SK-N-SH (cell line): ENCODE results near the gene IQCE. TPM values are rescaled to one million over a fixed set of nuclear protein-coding genes. Genes with fewer than 3 reads are reported as not detected.

Experiments
- CTCF ChIA-PET: fragments of 300-600, 350-600 bp; formaldehyde crosslinking; extraction: SDS; loops from one replicate; lab custom pipeline; 2021; lab: Yijun Ruan, JAX
- POLR2A ChIA-PET: fragments of 350-600 bp; sonication (Branson Sonifier 250); formaldehyde crosslinking; extraction: SDS; loops from one replicate; lab custom pipeline; 2020; ENCODE audit warnings: antibody characterized with exemption, inconsistent platforms; lab: Yijun Ruan, JAX
- DNase-seq: peaks from one replicate; pipeline ENCODE4 v3.0.0; 2012
- H2AFZ ChIP-seq: fragments of 200-600 bp; sonication (generic); 2 replicates; pipeline ENCODE4 v1.8.1; 2016; ENCODE audit warnings: antibody characterized with exemption, mild to moderate bottlenecking, low read depth
- H3F3A ChIP-seq: fragments of 200-600 bp; sonication (generic); replicated peaks from 2 replicates; pipeline ENCODE3; 2016; ENCODE audit warnings: antibody characterized with exemption, mild to moderate bottlenecking; ENCODE audit not compliant: insufficient read depth
- H3K27ac ChIP-seq, 2 experiments: fragments of 200-500 bp in 1 of 2; fragments of 200-600 bp in 1 of 2; sonication (Bioruptor generic) in 1 of 2; sonication (generic), shearing (Covaris generic) in 1 of 2; 2 replicates each; pipeline versions ENCODE4 v1.5.1 to v1.6.1; 2014 to 2016; ENCODE audit warnings: low read depth in 2 of 2, inconsistent platforms in 1 of 2, low read length in 1 of 2, mild to moderate bottlenecking in 1 of 2, mixed read lengths in 1 of 2
- H3K27me3 ChIP-seq: fragments of 200-600 bp; sonication (generic), shearing (Covaris generic); 2 replicates; pipeline ENCODE4 v1.6.1; 2016; ENCODE audit warnings: mixed run types; ENCODE audit not compliant: insufficient read depth
- H3K36me3 ChIP-seq, 2 experiments: fragments of 200-500 bp in 1 of 2; fragments of 200-600 bp in 1 of 2; sonication (Bioruptor generic) in 1 of 2; sonication (generic) in 1 of 2; replicated peaks in 1 of 2; 2 replicates each; pipeline versions ENCODE3 to v1.5.1; 2014 to 2016; ENCODE audit warnings: low read length in 1 of 2, mild to moderate bottlenecking in 1 of 2; ENCODE audit not compliant: insufficient read depth in 2 of 2, control insufficient read depth in 1 of 2
- H3K4me1 ChIP-seq, 2 experiments: fragments of 200-500 bp in 1 of 2; fragments of 200-600 bp in 1 of 2; sonication (Bioruptor generic) in 1 of 2; sonication (generic), shearing (Covaris generic) in 1 of 2; 2 replicates each; pipeline versions ENCODE4 v1.5.1 to v1.6.1; 2014 to 2016; ENCODE audit warnings: low read depth in 1 of 2, low read length in 1 of 2, mixed run types in 1 of 2; ENCODE audit not compliant: insufficient read depth in 2 of 2, control insufficient read depth in 1 of 2
- H3K4me2 ChIP-seq: fragments of 200-600 bp; sonication (generic), shearing (Covaris generic); 2 replicates; pipeline ENCODE4 v1.6.1; 2017; ENCODE audit warnings: mixed run types
- H3K4me3 ChIP-seq, 2 experiments: fragments of 200-500 bp in 1 of 2; fragments of 200-600 bp in 1 of 2; sonication (Bioruptor generic) in 1 of 2; sonication (generic), shearing (Covaris generic) in 1 of 2; 2 replicates each; pipeline versions ENCODE4 v1.5.1 to v1.8.1; 2014 to 2016; ENCODE audit warnings: low read depth in 2 of 2, inconsistent platforms in 1 of 2, low read length in 1 of 2, mild to moderate bottlenecking in 1 of 2, mixed read lengths in 1 of 2, moderate library complexity in 1 of 2
- H3K79me2 ChIP-seq: fragments of 200-600 bp; sonication (generic); 2 replicates; pipeline ENCODE4 v1.8.1; 2017; ENCODE audit warnings: mild to moderate bottlenecking; ENCODE audit not compliant: insufficient read depth
- H3K9ac ChIP-seq: fragments of 200-600 bp; sonication (generic); 2 replicates; pipeline ENCODE4 v1.6.1; 2017; ENCODE audit warnings: mixed run types
- H3K9me2 ChIP-seq: fragments of 200-600 bp; sonication (generic); 2 replicates; pipeline ENCODE4 v1.6.1; 2017; ENCODE audit warnings: mixed run types
- H3K9me3 ChIP-seq: fragments of 200-600 bp; sonication (generic); 2 replicates; pipeline ENCODE4 v1.6.1; 2017; ENCODE audit warnings: mixed run types, mild to moderate bottlenecking, moderate library complexity
- H4K20me1 ChIP-seq: fragments of 200-600 bp; sonication (generic); 2 replicates; pipeline ENCODE4 v1.6.1; 2017; ENCODE audit warnings: mild to moderate bottlenecking, mixed run types; ENCODE audit not compliant: insufficient read depth
- ELF1 ChIP-seq: IDR thresholded peaks from 2 replicates; pipeline ENCODE4 v1.4.0; 2012
- GABPA ChIP-seq: IDR thresholded peaks from 2 replicates; pipeline ENCODE4 v1.4.0; 2012; ENCODE audit warnings: low read depth, mild to moderate bottlenecking
- MEF2A ChIP-seq: IDR thresholded peaks from 2 replicates; pipeline ENCODE4 v1.4.0; 2012; ENCODE audit warnings: low read depth, borderline replicate concordance
- POLR2AphosphoS5 ChIP-seq: IDR thresholded peaks from 2 replicates; pipeline ENCODE4 v1.6.1; 2012; ENCODE audit warnings: low read depth, low read length
- RFX5 ChIP-seq: IDR thresholded peaks from 2 replicates; pipeline ENCODE4 v1.6.1; 2012; ENCODE audit warnings: mild to moderate bottlenecking, improper control_type of control experiment, low read length
- TAF1 ChIP-seq: IDR thresholded peaks from 2 replicates; pipeline ENCODE4 v1.6.1; 2012; ENCODE audit warnings: low read depth, mild to moderate bottlenecking, low read length, moderate library complexity, borderline replicate concordance
- TEAD4 ChIP-seq: IDR thresholded peaks from 2 replicates; pipeline ENCODE4 v1.4.0; 2012; ENCODE audit warnings: mild to moderate bottlenecking, borderline replicate concordance; ENCODE audit not compliant: insufficient read depth
- whole genome bisulfite sequencing: methylation state at CpG from one replicate; pipeline ENCODE4 v1.1.6; 2017; ENCODE audit warnings: low lambda C conversion rate; 5-methylcytosine and 5-hydroxymethylcytosine counted together
- polyA plus RNA-seq, 3 experiments: library from polyadenylated mRNA; depleted of rRNA; stranded (reverse); fragments of >200 nt; gene quantifications; 2 replicates each; pipeline ENCODE4 v1.2.3, GENCODE V29; 2012
- TF ChIP-seq, protein P1 (sequence below): fragments of 200-600 bp; sonication (generic); IDR thresholded peaks from 2 replicates; pipeline ENCODE4 v1.6.1; 2017; ENCODE audit warnings: antibody characterized with exemption, mild to moderate bottlenecking, moderate library complexity

IQCE gene
- polyA plus RNA-seq, 1 of the 3 experiments (the other 2 are of a cell fraction) = 14.4 TPM

DNA sequence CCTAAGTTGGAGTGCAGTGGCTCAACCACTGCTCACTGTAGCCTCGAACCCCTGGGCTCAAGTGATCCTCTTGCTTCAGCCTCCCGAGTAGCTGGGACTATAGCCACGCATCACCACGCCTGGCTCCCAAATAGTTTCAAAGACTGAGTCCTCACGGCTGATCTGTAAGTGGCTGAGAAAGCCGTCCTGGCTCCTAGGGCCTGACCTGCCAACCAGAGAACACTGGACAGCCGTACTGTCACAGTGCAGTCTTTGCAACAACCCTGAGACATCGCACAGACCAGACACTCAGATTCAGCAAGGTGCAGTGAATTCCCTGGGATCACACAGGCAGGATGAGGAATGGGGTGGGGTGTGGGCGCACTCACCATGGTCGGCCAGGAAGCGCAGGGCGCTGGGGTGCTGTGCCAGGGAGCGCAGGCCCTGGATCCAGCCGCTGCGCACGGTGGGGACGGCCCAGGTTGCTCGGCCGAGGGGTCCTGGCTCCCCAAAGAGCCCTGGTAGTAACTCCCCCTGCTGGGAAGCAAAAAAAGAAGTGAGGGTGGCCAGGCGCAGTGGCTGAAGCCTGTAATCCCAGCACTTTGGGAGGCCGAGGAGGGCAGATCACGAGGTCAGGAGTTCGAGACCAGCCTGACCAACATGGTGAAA is 14.1 kb upstream of the IQCE start (continued):
- TF ChIP-seq, protein P1, sequence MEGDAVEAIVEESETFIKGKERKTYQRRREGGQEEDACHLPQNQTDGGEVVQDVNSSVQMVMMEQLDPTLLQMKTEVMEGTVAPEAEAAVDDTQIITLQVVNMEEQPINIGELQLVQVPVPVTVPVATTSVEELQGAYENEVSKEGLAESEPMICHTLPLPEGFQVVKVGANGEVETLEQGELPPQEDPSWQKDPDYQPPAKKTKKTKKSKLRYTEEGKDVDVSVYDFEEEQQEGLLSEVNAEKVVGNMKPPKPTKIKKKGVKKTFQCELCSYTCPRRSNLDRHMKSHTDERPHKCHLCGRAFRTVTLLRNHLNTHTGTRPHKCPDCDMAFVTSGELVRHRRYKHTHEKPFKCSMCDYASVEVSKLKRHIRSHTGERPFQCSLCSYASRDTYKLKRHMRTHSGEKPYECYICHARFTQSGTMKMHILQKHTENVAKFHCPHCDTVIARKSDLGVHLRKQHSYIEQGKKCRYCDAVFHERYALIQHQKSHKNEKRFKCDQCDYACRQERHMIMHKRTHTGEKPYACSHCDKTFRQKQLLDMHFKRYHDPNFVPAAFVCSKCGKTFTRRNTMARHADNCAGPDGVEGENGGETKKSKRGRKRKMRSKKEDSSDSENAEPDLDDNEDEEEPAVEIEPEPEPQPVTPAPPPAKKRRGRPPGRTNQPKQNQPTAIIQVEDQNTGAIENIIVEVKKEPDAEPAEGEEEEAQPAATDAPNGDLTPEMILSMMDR = 0 out of 2 replicates have a peak, but pooled peaks have one; percentile 8
- TF ChIP-seq TAF1 (no peak), TEAD4 (no peak)

GRCh38 chr7:2545746-2546425 is 12.9 kb upstream of the IQCE start:
- no peaks in the 10 kb centered on the region for H3K9me2 ChIP-seq
- WGBS = 92% methylated on average over 19 of the region's 20 CpGs
- H3K9me3 ChIP-seq = no peaks in the 10 kb centered on the region
- no peak overlapping the region for H3K4me2 ChIP-seq
- no peaks in the 10 kb centered on the region for H3K27me3 ChIP-seq
- CTCF ChIA-PET = interaction anchor here (0.7 to 1.8 kb wide), 5 partner anchors 8 to 95 kb away, joined by 3 to 8 read pairs (median 4); partner anchors contain the start of gene BRAT1
- TF ChIP-seq, protein P1 = no peak
- no peak for TF ChIP-seq ELF1
- TF ChIP-seq GABPA = no peak
- no peak for TF ChIP-seq TEAD4
- no peak for TF ChIP-seq MEF2A
- TF ChIP-seq RFX5 = no peak
- no peak for TF ChIP-seq POLR2AphosphoS5
- POLR2A ChIA-PET = interaction anchor here (0.8 to 2.1 kb wide), 3 partner anchors 10 to 86 kb away, joined by 3 to 6 read pairs (median 5); partner anchors contain the start of gene TTYH3
- H3K9ac ChIP-seq = no peak overlapping the region
- no peak overlapping the region for H3K27ac ChIP-seq
- peaks cover 46 to 58% of the 10 kb centered on the region in 2 experiments for H3K36me3 ChIP-seq
- H3K79me2 ChIP-seq = peaks cover 10% of the 10 kb centered on the region
- H3K4me1 ChIP-seq = no peaks in the 10 kb centered on the region
- H3F3A ChIP-seq = no peaks in the 10 kb centered on the region
- DNase-seq = no peak
- H4K20me1 ChIP-seq = 0 out of 2 replicates have a peak, but pooled peaks cover 2% of the 10 kb centered on the region
- H2AFZ ChIP-seq = no peak overlapping the region
- H3K4me3 ChIP-seq = no peak overlapping the region
